ENCODE data around the gene MYEOV. TPM values are rescaled to one million over a fixed set of nuclear protein-coding genes. Genes with fewer than 3 reads are reported as not detected.

The MYEOV gene
- total RNA-seq, 2 donors from 2014 or later: 4.5 to 8.2 TPM

DNA sequence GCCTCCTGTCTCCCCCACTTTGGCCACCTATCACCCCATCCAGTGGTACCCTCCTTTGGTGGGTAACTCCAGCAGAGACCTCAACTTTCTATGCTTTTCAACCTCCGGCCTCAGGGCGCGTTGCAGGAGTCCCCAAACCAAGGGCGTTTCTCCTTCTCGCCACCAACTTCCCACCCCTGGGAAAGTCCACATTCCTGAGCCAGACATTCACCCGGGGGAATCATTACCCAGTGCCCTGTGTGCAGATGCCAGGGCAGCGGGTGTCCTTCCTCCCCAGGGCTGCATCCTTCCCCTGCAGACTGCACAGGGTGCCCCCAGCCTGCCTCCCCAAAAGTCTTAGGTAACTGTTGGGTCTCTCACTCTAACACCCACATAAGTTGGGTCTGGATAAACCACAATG lies 26.4 kb downstream of the MYEOV start:
- TF ChIP-seq, protein P1, sequence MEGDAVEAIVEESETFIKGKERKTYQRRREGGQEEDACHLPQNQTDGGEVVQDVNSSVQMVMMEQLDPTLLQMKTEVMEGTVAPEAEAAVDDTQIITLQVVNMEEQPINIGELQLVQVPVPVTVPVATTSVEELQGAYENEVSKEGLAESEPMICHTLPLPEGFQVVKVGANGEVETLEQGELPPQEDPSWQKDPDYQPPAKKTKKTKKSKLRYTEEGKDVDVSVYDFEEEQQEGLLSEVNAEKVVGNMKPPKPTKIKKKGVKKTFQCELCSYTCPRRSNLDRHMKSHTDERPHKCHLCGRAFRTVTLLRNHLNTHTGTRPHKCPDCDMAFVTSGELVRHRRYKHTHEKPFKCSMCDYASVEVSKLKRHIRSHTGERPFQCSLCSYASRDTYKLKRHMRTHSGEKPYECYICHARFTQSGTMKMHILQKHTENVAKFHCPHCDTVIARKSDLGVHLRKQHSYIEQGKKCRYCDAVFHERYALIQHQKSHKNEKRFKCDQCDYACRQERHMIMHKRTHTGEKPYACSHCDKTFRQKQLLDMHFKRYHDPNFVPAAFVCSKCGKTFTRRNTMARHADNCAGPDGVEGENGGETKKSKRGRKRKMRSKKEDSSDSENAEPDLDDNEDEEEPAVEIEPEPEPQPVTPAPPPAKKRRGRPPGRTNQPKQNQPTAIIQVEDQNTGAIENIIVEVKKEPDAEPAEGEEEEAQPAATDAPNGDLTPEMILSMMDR (IDR thresholded peaks at IDR 0.05): no peak
- Histone ChIP-seq H3K9me3 (no peaks in the 10 kb centered on the region), H3K4me3 (no peak overlapping the region), H3K27me3 (no peaks in the 10 kb centered on the region), H3K27ac (no peak overlapping the region), H3K36me3 (no peaks in the 10 kb centered on the region), H3K4me1 (no peaks in the 10 kb centered on the region), H3K9ac (ENCODE audit: low read depth in 2 of 2, low read length in 2 of 2) (no peak overlapping the region)
- intact Hi-C loops (cut with DNase I): no loop called here
- DNase-seq: no peak

DNA sequence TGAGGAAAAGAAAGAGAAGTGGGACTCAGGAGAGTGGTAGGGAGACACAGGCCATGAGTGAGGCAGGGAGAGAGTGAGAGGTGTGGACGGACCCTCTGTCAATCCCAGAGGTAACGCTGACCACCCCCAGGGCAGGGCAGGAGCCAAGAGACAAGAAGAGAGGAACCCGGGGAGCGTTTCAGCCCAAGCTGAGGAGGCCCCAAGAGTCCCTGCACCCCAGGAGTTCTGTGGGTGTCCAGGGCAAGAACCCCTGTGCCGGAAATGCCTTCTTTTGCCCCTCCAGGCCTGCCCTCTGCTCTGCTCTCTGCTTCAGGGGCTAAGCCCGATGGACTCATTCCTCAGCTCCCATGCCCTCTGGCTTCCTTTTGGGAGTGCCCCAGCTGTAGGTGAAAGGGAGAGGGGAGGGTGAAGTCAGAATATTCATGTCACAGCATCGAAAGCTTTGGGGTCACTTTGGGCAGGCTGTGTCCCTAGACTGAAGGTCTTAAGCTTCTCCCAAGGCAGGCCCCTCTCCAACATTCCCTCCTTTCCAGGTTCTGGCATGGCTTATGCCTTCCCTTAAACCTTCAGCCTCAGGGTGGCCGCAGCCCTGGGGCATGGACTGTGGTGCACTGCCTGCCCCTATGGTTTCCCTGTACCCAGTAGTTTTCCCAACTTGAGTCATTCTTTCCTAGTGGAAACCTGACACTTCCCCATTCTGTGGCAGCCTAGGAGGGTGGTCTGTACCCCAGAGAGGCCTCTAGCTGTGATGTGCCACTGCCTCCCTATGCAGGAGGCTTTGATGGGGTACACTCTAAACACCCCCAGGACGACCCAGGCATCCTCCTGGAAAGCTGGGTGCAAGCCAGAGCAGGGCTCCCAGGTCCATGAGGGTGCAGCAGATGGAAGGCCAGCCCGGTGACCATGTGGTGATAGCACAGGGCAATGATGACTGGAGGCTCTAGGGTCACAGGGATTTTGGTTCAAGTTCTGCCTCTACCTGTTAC lies 27.1 kb downstream of the MYEOV start:
- Histone ChIP-seq H3K4me1 (no peaks in the 10 kb centered on the region), H3K27ac (no peak overlapping the region), H3K9ac (ENCODE audit: low read depth in 2 of 2, low read length in 2 of 2) (no peak overlapping the region), H3K36me3 (no peaks in the 10 kb centered on the region), H3K9me3 (no peaks in the 10 kb centered on the region), H3K4me3 (no peak overlapping the region), H3K27me3 (no peaks in the 10 kb centered on the region)
- no peak for DNase-seq
- intact Hi-C loops (cut with DNase I): no loop called here
- TF ChIP-seq, protein P1 (IDR thresholded peaks at IDR 0.05): no peak

DNA sequence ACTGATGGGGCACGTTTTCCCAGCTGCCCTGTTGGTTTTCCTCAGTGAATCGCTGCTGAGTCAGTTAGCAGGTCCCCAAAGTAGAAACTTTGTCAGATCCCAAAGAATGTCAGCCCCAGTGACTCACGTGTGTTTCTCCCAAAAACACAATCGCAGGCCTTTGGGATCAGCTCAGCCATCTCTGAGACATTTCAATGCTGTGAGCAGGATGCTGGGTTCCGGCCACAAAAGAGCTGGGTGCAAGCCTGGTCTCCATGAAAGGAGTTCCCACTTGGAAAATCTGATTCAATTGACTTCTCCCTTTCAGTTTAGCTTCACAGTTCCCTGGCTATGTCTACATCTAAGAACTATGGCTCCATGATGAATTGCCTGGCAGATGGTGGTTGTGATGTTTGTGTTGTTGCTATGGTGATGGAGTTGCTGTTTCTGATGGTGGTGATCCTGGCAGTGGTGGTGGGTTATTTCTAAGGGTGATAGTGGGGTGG lies 28.0 kb downstream of the MYEOV start:
- H3K27me3 ChIP-seq: no peaks in the 10 kb centered on the region
- no peak for DNase-seq
- TF ChIP-seq, protein P1 (IDR thresholded peaks at IDR 0.05): no peak
- intact Hi-C loops (cut with DNase I): no loop called here
- H3K36me3 ChIP-seq: no peaks in the 10 kb centered on the region
- H3K4me3 ChIP-seq: no peak overlapping the region
- H3K27ac ChIP-seq: no peak overlapping the region
- H3K4me1 ChIP-seq: no peaks in the 10 kb centered on the region
- no peak overlapping the region for H3K9ac ChIP-seq (ENCODE audit: low read depth in 2 of 2, low read length in 2 of 2)
- no peaks in the 10 kb centered on the region for H3K9me3 ChIP-seq

DNA sequence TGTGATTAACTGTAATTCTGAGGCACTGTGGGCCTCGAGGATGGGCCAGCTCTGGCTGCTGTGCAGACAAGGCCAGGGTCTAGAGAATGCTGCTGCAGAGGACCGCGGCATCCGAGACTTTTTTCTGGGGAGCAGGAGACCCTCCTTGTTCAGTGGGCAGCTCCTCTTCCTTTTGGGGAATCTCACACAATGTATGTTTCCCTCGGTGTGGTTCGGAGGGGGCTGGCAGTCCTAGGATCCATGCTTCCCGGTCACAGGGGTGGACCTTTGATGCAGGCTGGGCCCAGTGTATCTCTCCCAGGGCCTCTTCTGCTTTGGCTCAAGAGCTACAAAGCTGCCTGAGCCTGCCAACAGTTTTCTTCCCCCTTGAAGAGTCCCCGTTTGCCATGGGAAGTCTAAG lies 31.5 kb downstream of the MYEOV start:
- no peaks in the 10 kb centered on the region for H3K36me3 ChIP-seq
- intact Hi-C loops (cut with DNase I): no loop called here
- no peaks in the 10 kb centered on the region for H3K4me1 ChIP-seq
- TF ChIP-seq, protein P1 (IDR thresholded peaks at IDR 0.05): no peak
- H3K9ac ChIP-seq (ENCODE audit: low read depth in 2 of 2, low read length in 2 of 2): no peak overlapping the region
- no peak for DNase-seq
- no peak overlapping the region for H3K27ac ChIP-seq
- no peak overlapping the region for H3K4me3 ChIP-seq
- no peaks in the 10 kb centered on the region for H3K27me3 ChIP-seq
- no peaks in the 10 kb centered on the region for H3K9me3 ChIP-seq

DNA sequence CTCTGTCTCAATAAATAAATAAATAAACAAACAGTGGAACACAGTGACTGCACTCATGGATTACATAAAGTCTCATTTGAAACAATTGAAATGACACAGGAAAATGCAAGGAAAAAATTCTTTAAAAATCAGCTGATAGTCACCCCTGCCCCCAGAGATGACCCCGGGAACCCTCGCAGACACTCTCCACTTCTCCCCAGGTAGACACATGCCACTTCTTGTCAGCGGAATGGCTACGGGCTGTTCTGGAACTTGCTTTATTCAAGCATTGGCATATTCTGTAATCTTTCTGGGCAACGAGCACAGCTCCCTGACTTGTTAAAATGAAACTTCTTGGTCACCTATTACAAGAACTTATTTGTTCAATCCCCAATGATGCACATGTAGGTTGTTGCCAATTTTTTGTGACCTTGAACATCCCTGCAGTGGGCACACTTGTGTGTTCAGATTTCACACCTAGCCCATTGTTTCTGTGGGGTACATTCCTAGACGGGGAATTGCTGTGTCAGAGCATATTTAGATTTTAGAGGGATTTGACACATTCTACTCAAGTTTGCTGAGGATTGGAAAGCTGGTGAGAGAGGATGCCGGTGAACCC lies 32.8 kb downstream of the MYEOV start:
- intact Hi-C loops (cut with DNase I): no loop called here
- Histone ChIP-seq H3K4me3 (no peak overlapping the region), H3K9me3 (no peaks in the 10 kb centered on the region), H3K27ac (no peak overlapping the region), H3K36me3 (no peaks in the 10 kb centered on the region), H3K9ac (ENCODE audit: low read depth in 2 of 2, low read length in 2 of 2) (no peak overlapping the region), H3K27me3 (no peaks in the 10 kb centered on the region), H3K4me1 (no peaks in the 10 kb centered on the region)
- TF ChIP-seq, protein P1 (IDR thresholded peaks at IDR 0.05): no peak
- peak; percentile 5 for DNase-seq
